Activated CD8-positive, alpha-beta memory T cell treated with anti-CD3 and anti-CD28 coated beads for 48 hours (primary cell): ENCODE measurements around the gene MVB12A.

Source experiments
- DNase-seq, 3 experiments: peaks; one replicate each; pipeline ENCODE4 v3.0.0-alpha.2; 2020; ENCODE audit warnings: low read depth in 2 of 3, low spot score in 2 of 3

MVB12A gene

DNA sequence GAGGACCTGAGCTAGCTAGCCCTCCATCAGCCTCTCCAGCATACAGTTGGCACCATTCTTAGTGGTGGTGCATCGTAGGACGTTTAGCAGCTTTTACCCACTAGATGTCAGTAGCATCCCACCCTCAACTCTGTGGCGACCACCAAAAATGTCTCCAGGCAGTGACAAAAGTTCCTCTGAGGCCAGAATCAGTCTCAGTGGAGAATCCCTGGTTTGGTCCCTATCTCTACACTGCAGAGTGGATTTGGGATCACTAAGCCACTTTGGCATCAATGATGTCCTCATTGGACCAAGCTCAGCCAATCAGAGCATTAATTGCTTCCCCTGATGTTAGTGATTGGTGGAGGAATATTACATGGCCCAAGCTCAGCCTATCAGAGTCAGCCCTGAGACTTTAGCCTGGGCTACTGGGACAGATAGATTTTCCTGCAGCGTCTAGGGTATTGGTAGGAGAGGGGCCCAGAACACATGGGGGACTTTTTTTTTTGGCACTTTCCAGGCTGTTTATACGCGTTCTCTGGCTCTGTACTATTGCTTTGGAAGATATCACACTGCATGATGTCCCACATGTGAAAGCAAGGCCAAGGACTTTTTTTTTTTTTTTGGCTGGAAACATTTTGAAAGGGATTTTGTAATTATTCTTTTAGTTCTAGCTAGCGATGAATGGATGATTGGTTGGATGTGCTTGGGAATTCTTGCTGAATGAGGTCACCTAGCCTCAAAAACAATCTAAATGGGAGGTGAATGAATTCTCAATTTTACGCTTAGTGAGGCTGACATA lies 21.6 kb downstream of the MVB12A start:
- no peak for DNase-seq

DNA sequence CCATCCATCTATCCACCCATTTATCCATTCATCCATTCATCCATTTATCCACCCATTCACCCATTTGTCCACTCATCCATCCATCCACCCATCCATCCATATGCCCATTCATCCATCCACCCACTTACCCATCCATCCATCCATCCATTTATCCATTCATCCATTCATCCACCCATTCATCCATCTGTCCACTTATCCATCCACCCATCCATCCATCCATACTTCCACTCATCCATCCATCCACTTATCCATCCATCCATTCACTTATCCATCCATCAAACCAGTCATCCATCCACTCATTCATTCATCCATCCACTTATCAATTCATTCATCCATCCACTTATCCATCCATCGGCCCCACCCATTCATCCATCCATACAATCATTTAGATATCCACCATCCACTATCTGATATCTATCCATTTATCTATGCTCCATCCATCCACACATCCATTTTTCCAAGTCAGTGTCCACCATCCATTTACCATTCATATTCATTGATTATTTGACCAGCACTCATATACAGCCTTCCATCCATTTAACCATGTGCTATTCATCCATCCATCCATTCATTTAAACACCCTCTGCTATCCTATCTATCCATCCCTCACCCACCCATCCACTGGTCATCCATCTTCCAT lies 25.8 kb downstream of the MVB12A start:
- DNase-seq, result no peak

DNA sequence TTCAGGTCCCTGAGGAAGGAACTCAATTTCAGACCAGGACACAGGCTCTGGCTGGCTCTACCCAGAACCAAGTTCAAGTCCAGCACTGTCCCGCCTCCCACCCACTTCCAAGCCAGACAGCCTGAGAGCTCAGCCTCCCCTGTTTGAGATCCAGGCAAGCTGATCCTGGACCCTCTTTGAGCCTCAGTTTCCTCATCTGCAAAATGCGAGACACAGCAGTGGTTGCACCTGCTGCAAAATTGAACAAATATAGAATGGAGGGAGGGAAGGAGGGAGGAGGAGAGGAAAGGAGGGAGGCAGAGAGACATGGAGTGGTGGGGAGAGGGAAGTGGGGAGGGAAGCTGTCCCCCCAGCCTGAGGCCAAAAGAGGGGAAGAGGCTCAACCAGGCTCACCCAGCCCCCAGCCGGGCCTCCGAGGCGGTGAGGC lies 27.9 kb downstream of the MVB12A start:
- no peak for DNase-seq

DNA sequence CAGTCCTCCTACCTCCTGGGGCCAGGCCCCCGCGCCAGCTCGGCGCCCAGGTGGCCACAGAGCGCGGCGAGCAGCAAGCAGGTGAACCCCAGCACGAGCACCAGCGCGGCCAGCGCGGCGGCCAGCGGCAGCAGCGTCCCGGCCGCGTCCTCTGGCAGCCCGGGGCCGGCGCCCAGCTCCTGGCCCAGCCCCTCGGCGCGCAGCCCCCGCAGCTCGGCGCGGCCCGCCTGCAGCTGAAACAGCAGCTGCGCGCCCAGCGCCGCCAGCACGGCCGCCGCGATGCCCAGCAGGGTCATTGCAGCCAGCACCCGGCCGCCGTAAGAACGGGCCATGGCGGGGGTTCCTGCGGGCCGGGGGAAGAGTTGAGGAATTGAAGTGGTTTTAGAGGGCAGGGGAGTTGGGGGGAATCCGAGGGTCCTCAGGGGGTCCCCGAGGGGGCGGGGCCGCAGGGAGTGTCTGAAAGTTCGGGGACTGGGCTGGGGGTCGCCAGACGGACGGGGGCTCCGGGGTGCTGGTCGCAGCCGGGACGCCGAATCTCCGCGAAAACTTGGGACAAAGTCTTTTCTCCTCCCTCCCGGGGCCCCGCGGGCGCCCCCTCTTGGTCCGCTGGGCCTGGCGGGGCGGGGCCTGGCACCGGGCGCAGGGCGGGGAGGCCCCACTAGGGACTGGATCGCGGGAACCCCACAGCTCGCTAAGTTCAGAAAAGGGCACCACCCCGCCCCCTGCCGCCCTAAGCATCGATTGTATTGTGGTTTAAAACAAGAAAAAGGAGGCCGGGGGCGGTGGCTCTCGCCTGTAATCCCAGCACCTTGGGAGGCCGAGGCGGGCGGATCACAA lies 28.5 kb downstream of the MVB12A start, which contains the start of gene TMEM221:
TSS of gene TMEM221 (minus strand) at position 538 of the 837 bp plus-strand sequence. CDS start at position 332, 206 bp downstream.
- peak in 1 of 3 experiments; percentile 31 for DNase-seq

DNA sequence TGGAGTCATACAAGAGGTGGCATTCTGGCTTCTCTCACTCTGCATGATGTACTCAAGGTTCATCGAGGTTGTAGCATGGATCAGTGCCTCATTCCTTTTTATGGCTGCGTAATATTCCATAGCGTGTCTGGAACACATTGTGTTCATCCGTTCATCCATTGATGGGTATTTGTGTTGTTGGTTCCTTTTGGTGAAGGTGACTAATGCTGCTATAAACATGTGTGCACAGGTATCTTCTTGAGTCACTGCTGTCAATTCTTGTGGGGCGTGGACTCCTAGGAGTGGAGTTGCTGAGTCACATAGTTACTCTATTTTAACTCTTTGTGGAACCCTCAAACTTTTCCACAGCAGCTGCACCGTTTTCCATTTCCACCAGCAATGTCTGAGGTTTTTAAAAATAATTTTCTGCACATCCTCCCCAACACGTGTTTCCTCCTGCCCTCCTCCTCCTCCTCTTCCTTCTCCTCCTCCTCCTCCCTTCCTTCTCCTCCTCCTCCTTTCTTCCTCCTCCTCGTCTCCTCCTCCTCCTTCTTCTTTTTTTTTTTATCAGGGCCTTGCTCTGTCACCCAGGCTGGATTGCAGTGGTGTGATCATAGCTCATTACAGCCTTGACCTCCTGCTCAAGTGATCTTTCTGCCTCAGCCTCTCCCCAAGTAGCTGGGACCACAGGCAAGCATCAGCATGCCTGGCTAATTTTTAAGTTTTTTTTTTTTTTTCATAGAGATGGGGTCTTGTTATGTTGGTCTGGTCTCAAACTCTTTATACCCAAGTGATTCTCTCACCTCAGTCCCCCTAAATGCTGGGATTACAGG lies 30.6 kb downstream of the MVB12A start:
- DNase-seq, result no peak

DNA sequence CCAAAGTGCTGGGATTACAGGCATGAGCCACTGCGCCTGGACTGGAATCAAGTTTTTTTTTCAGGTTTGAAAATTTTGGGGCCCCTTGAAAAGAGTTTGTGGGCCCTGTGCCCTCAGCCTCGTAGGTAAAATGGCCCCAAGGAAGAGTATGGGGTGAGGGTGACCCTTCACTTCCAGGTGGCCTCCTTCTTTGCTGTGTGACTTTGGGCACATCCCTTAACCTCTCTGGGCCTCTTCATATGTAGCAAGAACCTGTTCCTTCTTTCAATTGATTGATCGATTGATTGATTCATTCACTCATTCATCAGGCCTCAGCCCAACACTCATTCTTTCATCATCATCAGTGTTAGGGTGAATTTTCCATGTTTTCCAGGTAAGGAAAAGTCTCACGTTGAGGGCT lies 32.0 kb downstream of the MVB12A start:
- DNase-seq, result no peak

DNA sequence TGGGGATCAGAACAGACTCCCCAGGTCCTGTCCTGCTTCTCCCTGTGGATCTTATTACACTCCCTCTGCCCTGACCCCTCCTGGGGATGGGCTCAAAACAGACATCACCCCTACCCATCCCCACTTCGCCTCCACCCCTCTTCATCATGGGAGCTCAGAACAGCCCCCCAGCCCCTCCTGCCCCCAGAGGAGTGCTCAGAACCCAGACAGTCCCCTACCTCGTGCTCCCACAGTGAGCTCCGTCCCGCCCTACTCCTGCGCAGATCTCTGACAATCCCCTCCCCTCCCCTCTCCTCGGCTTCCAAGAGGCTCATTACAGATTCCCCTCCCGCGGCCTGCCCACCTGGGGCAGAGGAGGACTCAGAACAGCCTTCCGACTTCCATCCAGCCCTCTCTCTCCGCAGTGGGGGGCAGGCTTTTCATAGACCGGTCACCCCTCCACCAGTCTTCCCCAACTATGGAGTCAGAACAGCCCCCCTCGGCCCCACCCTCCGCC lies 34.8 kb downstream of the MVB12A start:
- DNase-seq, result no peak

DNA sequence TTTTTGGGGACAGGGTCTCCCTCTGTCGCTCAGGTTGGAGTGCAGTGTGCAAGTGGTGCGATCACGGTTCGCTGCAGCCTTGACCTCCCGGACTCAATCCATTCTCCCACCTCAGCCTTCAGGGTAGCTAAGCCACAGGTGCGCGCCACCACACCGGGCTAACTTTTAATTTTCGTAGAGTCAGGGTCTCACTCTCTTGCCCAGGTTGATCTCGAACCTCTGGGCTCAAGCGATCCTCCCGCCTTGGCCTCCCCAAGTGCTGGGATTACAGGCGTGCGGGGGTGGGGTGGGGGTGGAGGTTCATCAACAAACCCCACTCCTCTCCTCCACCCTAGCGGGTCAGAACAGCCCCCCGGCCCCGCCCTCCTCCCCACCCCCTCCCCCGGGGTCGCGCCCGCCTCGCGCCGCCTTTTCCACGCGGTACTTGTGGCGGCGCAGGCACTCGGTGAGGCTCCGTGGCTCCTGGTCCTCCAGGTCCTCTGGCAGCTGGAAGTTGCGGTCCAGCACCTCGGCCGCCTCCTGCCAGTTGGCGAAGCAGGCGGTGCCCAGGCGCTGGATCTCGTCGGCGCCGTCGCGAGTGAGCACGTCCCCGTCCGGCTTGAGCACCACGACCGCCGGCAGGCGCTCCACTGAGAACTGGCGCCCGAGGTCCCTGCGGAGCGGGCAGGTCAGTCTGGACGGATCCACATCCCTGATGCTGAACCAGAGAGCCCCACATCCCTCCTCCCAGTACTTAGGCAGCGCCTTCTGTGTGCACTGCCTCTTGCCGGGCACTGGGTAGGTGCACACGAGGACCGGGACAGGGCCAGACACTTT lies 35.7 kb downstream of the MVB12A start:
- no peak for DNase-seq

DNA sequence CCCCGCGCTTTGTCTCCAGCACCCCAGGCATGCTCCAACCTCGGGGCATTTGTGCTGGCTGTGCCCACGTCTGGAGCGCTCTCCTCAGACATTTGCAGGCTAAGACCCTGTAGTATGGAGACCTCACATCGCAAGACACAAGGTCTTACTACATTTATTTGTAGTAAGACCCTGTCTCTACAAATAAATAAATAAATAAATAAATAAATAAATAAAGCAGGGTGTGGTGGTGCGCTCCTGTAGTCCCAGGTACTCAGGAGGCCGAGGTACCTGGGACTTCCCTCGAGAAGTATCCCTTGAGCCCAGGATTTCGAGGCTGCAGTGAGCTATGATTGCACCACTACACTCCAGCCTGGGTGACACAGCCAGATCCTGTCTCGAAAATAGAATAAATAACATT lies 36.3 kb downstream of the MVB12A start:
- DNase-seq, result no peak

DNA sequence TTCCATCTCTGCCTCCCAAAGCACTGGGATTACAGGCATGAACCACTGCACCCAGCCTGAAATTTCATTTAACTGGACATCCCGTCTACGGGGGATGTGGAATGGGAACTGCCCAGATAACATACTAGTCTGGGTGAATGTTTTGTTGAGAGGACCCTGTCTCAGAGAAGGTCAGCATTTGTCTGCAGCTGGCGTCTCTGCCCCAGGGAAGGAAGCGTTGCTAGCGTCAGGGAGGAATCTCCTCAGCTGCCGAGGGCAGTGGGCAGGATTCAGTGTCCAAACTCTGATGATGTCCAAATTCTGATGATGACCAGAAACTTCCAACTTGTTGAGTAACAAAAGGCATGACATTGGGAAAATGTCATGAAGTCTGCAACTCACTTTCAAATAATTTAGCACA lies 37.8 kb downstream of the MVB12A start:
- no peak for DNase-seq

DNA sequence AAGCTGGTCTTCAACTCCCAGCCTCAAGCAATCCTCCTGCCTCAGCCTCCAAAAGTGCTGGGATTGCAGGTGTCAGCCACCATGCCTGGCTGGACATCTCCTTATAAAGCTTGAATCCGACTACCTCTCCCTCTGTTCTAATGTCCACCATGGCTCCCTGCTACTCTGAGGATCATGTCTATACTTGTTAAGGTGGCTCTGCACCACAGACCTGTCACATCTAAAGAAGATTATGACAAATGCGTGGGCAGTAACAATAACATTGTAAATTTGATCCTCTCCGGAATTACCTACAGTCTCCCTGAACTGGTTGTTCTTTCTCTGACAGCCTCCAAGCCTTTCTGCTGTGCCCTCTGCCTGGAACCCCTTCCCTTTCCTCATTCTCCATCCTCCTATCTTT lies 39.1 kb downstream of the MVB12A start:
- DNase-seq, result no peak

DNA sequence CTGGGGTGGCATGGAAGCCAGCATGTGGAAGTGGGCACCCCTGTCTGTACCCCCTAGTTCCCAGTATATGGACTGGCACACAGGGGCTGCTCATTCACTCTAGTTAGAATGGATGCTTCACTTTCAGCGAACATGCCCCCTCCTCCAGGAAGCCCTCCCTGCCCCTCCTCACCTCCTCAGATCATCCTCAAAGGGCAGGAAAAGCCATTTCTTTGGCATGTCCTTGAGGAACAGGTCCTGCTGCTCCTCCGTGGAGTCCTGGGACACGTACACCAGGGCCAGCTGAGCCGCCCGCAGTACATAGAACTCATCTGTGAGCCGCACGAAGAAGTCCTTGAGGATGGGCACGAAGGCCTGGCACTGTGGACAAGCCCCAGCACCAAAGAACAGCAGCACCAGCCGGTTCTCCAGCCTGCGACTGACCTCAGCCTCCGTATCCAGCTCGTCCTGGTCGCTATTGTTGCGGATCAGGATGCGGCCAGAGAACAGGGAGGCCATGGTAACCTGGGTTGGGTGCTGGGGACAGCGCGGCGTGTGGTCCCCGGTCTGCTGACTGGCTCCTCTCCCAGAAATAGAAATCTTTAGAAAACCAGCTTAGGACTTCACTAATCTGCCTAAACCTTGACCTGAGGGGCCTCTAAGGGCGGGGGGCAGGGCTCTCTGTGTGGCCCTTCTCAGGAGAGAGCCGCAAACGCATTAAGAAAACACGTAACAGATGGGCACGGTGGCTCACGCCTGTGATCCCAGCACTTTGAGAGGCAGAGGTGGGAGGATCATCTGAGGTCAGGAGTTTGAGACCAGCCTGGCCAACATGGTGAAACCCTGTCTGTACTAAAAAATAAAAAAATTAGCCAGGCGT lies 40.8 kb downstream of the MVB12A start, which contains the start of gene NXNL1:
TSS of gene NXNL1 (minus strand) at position 555 of the 859 bp plus-strand sequence. CDS start at position 498, 57 bp downstream.
- DNase-seq, result no peak

DNA sequence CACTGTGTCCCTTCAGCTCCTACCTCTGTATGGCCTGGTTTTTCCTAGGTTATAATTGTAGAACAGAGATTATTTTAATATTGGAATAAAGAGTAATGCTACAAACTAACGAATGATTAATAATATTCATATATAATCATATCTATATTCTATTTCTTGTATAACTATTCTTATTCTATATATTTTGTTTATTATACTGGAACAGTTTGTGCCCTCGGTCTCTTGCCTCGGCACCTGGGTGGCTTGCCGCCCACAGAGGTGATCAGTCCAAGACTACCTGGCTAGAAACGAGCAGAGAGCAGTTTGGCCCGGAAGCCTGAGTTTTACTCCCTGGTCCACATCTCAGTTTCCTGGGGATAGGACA lies 46.6 kb downstream of the MVB12A start:
- no peak for DNase-seq

DNA sequence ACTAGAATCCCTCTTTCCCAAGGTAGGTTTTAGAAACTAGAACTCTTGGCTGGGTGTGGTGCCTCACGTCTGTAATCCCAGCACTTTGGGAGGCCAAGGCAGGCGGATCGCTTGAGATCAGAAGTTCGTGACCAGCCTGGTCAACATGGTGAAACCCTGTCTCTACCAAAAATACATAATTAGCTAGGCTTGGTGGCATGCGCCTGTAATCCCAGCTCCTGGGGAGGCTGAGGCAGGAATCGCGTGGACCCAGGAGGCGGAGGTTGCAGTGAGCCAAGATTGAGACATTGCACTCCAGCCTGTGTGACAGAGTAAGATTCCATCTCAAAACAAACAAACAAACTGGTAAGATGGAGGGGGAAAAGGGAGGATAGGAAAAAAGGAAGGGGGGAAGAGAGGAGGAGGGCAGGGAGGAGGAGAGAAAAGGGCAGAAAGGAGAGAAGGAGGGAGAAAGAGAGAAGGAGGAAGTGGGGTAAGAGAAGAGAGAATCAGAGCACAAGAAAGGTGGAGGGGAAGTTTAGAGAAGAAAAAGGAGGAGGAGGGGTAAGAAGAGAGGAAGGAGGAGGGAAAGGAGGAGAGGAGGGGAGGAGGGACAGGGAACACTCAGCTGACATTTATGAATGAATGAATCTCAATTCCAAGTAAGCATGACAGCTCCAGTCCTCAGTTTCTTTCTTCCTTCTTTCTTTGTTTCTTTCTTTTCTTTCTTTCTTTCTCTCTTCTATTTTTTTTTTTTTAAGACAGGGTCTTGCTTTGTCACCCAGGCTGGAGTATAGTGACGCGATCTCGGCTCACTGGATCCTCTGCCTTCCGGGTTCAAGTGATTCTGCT lies 47.8 kb downstream of the MVB12A start:
- no peak for DNase-seq

DNA sequence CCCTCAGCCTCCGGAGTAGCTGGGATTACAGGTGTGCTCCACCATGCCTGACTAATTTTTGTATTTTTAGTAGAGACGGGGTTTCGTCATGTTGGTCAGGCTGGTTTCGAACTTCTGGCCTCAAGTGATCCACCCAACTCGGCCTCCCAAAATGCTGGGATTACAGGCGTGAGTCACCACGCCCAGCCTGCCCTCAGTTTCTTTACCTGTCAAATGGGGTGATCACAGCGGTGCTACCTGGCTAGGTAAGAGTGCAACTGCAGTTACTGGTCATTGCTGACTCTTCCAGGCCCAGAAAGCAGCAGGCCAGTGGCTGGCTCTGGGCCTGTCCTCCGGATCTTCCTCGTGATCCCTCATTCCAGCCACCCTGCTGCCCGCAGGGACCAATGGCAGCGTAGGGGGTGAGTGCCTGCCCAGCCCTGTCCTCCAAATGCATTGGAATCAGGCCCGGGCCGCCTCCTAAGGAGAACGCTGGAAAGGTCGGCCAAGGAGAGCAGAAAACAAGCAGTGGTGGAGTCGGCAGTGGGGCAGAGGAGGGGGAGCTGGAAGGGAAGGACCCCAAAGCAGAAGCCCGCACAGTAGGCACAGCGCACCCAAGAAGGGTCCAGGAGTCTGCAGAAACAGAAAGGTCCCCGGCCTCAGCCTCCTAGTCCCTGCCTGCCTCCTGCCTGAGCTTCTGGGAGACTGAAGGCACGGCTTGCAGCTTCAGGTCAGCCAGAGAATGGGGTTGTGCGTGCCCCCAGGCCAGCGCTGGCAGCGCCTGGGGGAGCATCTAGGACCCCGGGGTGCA lies 48.6 kb downstream of the MVB12A start:
- no peak for DNase-seq

DNA sequence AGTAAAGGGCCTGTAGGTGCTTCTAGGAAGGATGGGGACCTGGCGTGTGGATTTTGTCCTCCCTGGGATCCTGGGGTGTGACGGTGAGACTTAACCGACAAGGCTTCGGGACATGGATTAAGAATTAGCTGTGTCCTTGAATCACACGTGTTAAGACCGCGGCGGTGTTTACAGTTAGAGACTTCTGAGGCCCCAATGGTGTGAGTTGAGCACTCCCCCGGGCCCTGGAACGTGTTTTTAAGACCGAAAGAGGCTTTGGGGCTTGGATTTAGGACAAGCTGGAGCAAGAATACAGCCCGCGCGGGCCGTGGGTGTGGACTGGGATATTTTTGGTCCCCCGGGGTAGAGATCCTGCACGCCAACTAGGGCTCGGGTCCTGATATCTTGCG lies 49.2 kb downstream of the MVB12A start:
- DNase-seq, result no peak

DNA sequence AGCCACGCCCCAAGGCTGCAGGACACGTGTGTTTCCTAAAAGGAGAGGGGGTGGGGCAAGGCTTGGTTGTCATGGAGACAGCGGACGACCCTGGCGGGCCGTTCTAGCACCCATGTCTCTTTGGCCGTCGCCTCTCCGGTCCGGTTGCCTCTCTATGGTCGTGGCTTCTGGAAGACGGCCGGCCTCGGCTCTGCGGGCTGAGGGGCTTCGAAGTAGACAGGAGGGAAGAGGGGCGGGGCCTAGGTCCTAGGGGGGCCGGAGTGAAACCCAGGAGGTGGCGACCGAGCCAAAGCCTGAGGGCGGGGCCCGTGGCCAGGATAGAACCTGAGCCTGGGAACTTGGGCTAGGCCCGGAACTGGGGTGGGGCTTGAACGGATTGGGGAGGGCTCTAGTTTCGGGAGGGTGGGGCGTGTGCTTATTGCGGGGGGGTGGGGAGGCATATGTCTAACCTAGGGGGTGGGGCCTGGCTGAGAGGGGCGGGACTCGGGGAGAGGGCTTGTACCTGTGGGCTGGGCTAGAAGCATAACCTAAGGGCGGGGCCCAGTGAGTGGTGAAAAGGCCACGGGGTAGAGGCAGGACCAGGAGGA lies 49.7 kb downstream of the MVB12A start:
- peak in 2 of 3 experiments; percentile 67 to 71 for DNase-seq
